ENCODE results near the gene RAB27A. TPM values are rescaled to one million over a fixed set of nuclear protein-coding genes. Genes with fewer than 3 reads are reported as not detected.

The RAB27A gene
- total and polyA plus RNA-seq, 2 of the 13 experiments (the other 11 are each of a cell fraction or from before 2014, with no cell fraction given), result 3.4 to 8.1 TPM

DNA sequence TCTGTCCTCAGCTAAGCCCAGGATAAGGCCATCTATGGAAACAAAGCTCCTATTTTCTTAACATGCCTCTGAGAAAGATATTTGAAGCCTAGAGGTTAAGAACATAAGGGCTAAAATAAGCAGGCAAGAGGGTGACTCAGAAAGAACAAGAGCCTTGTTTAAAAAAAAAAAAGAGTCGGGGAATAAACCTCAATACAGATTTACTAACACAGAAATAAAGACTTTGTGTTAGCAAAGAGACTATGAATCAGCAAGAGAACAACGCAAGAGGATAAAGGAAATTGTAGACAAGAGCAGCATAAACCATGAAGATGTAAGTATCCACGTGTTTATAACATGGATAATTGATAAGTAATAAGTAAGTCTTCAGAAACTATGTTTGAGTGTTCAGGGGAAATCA lies 36.0 kb downstream of the RAB27A start:
- no TSS peak for BruUV-seq (replicated peaks)

More for the DNA sequence above, 36.0 kb downstream of the RAB27A start:
- CTCF ChIA-PET (ENCODE audit: low intra/inter-chr PET ratio, low total read pairs), result no interaction called here
- ATAC-seq (no peak), FAIRE-seq (no peak), DNase-seq (ENCODE audit: low spot score) (no peak)
- TF ChIP-seq CC2D1A (CRISPR knock-in tag; IDR thresholded peaks at IDR 0.05) (no peak), KDM5B (CRISPR knock-in tag; IDR thresholded peaks at IDR 0.05; ENCODE audit: borderline replicate concordance) (no peak), FOXO1 (CRISPR knock-in tag; IDR thresholded peaks at IDR 0.05) (no peak), ZNF644 (CRISPR knock-in tag; IDR thresholded peaks at IDR 0.05; ENCODE audit: low read depth) (no peak), SRF (IDR thresholded peaks at IDR 0.05; ENCODE audit: low read depth, low read length) (no peak), ZNF607 (CRISPR knock-in tag; IDR thresholded peaks at IDR 0.05; ENCODE audit: borderline replicate concordance) (no peak), SRSF9 (IDR thresholded peaks at IDR 0.05; ENCODE audit: borderline replicate concordance, insufficient read depth, low read depth, low read length, poor library complexity, severe bottlenecking) (no peak), ZNF160 (CRISPR knock-in tag; IDR thresholded peaks at IDR 0.05) (no peak), PITX1 (CRISPR knock-in tag; IDR thresholded peaks at IDR 0.05) (no peak), ETS1 (CRISPR knock-in tag; IDR thresholded peaks at IDR 0.05) (no peak), ZNF12 (CRISPR knock-in tag; IDR thresholded peaks at IDR 0.05) (no peak)
- TF ChIP-seq, protein P1, sequence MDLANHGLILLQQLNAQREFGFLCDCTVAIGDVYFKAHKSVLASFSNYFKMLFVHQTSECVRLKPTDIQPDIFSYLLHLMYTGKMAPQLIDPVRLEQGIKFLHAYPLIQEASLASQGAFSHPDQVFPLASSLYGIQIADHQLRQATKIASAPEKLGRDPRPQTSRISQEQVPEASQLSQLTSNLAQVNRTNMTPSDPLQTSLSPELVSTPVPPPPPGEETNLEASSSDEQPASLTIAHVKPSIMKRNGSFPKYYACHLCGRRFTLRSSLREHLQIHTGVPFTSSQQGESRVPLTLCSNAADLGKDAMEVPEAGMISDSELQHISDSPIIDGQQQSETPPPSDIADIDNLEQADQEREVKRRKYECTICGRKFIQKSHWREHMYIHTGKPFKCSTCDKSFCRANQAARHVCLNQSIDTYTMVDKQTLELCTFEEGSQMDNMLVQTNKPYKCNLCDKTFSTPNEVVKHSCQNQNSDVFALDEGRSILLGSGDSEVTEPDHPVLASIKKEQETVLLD (CRISPR knock-in tag; IDR thresholded peaks at IDR 0.05; ENCODE audit: low read depth), result no peak
- TF ChIP-seq, protein P2, sequence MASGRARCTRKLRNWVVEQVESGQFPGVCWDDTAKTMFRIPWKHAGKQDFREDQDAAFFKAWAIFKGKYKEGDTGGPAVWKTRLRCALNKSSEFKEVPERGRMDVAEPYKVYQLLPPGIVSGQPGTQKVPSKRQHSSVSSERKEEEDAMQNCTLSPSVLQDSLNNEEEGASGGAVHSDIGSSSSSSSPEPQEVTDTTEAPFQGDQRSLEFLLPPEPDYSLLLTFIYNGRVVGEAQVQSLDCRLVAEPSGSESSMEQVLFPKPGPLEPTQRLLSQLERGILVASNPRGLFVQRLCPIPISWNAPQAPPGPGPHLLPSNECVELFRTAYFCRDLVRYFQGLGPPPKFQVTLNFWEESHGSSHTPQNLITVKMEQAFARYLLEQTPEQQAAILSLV (CRISPR knock-in tag; IDR thresholded peaks at IDR 0.05; ENCODE audit: borderline replicate concordance), result no peak
- TF ChIP-seq, protein P3, sequence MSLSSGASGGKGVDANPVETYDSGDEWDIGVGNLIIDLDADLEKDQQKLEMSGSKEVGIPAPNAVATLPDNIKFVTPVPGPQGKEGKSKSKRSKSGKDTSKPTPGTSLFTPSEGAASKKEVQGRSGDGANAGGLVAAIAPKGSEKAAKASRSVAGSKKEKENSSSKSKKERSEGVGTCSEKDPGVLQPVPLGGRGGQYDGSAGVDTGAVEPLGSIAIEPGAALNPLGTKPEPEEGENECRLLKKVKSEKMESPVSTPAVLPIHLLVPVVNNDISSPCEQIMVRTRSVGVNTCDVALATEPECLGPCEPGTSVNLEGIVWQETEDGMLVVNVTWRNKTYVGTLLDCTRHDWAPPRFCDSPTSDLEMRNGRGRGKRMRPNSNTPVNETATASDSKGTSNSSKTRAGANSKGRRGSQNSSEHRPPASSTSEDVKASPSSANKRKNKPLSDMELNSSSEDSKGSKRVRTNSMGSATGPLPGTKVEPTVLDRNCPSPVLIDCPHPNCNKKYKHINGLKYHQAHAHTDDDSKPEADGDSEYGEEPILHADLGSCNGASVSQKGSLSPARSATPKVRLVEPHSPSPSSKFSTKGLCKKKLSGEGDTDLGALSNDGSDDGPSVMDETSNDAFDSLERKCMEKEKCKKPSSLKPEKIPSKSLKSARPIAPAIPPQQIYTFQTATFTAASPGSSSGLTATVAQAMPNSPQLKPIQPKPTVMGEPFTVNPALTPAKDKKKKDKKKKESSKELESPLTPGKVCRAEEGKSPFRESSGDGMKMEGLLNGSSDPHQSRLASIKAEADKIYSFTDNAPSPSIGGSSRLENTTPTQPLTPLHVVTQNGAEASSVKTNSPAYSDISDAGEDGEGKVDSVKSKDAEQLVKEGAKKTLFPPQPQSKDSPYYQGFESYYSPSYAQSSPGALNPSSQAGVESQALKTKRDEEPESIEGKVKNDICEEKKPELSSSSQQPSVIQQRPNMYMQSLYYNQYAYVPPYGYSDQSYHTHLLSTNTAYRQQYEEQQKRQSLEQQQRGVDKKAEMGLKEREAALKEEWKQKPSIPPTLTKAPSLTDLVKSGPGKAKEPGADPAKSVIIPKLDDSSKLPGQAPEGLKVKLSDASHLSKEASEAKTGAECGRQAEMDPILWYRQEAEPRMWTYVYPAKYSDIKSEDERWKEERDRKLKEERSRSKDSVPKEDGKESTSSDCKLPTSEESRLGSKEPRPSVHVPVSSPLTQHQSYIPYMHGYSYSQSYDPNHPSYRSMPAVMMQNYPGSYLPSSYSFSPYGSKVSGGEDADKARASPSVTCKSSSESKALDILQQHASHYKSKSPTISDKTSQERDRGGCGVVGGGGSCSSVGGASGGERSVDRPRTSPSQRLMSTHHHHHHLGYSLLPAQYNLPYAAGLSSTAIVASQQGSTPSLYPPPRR (CRISPR knock-in tag; IDR thresholded peaks at IDR 0.05; ENCODE audit: borderline replicate concordance), result no peak
- TF ChIP-seq, protein P4, sequence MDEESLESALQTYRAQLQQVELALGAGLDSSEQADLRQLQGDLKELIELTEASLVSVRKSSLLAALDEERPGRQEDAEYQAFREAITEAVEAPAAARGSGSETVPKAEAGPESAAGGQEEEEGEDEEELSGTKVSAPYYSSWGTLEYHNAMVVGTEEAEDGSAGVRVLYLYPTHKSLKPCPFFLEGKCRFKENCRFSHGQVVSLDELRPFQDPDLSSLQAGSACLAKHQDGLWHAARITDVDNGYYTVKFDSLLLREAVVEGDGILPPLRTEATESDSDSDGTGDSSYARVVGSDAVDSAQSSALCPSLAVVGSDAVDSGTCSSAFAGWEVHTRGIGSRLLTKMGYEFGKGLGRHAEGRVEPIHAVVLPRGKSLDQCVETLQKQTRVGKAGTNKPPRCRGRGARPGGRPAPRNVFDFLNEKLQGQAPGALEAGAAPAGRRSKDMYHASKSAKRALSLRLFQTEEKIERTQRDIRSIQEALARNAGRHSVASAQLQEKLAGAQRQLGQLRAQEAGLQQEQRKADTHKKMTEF (CRISPR knock-in tag; IDR thresholded peaks at IDR 0.05), result no peak
- Histone ChIP-seq H3K4me3 (replicated peaks in 1 of 3; ENCODE audit: insufficient read depth in 1 of 3, low read depth in 2 of 3, low read length in 3 of 3) (no peak overlapping the region), H3K4me1 (ENCODE audit: insufficient read depth, low read length) (peaks cover 38% of the 10 kb centered on the region), H2AFZ (ENCODE audit: low read length) (no peak overlapping the region), H3K4me2 (ENCODE audit: low read depth, low read length) (no peak overlapping the region), H4K20me1 (ENCODE audit: insufficient read depth, low read length) (no peaks in the 10 kb centered on the region), H3K27me3 (ENCODE audit: control insufficient read depth in 1 of 2, insufficient read depth in 2 of 2, low read length in 2 of 2) (no peaks in the 10 kb centered on the region), H3K9ac (ENCODE audit: insufficient read depth, low read depth, low read length) (no peak overlapping the region), H3K79me2 (ENCODE audit: insufficient read depth, low read length) (no peaks in the 10 kb centered on the region), H3K36me3 (replicated peaks in 1 of 2; ENCODE audit: control insufficient read depth in 1 of 2, insufficient read depth in 2 of 2, low read length in 2 of 2) (no peaks in the 10 kb centered on the region), H3K27ac (ENCODE audit: extremely low read length, insufficient read depth, low read length) (no peak overlapping the region), H3K9me3 (ENCODE audit: low read length) (no peaks in the 10 kb centered on the region)
- WGBS (ENCODE audit: low lambda C conversion rate), result 69% methylated on average over 3 of the region's 3 CpGs
- intact Hi-C loops (cut with micrococcal nuclease; ENCODE audit: unreplicated experiment) (no loop called here), in situ Hi-C loops (cut with HindIII; ENCODE audit: extremely low pct_ligation_motif_present, low pct_unique_long_range_greater_than_20kb) (no loop called here)
- POLR2A ChIA-PET, result interaction anchor here (0.6 kb wide), 1 partner anchor 32 kb away, joined by 3 read pairs; no protein-coding TSS in a partner anchor
